Endometrial microvascular endothelial cells (primary cell): ENCODE data around the gene CABP1. TPM values are rescaled to one million over a fixed set of nuclear protein-coding genes. Genes with fewer than 3 reads are reported as not detected.

Source experiments
- in situ Hi-C: cut with HindIII; loops from 2 replicates; pipeline ENCODE4 v1.10.0; 2017; ENCODE audit warnings: low sequenced_read_pairs, low pct_unique_long_range_greater_than_20kb; ENCODE audit errors: inconsistent ontology term
- total RNA-seq: library from RNA; depleted of rRNA; stranded (reverse); fragments of >200 nt; gene quantifications from one replicate; pipeline ENCODE4 v1.2.3, GENCODE V29; 2015; ENCODE audit errors: inconsistent ontology term

Gene CABP1
- total RNA-seq, 1 donor from 2014 or later: not detected

- in situ Hi-C loops: loop anchor here (10.0 kb wide), 1 partner anchor 126 kb away; the partner anchor contains the start of gene POP5
These were observed 70.4 kb downstream of the CABP1 start for GRCh38 chr12:120710805-120711296.

DNA sequence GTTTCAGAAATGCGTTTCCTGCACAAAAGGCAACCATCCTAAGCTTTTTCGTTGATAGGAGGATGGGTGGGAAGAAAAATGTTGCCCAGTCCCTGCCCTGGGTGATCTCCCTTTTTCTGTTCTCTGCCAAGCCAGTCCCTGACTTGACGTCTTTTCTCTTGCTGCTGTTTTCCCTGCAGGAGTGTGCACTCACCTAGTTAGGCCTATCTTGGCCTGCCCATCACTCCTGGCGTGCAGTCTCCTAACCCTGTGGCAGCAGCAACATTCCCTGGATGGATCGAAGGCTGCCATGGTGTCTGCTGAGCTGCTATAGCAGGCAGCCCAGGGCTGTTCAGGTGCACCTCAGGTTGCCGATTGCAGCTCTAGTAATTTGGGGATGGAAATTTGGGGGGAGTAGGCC is 71.0 kb downstream of the CABP1 start:
- in situ Hi-C loops: loop anchor here (10.0 kb wide), 1 partner anchor 127 kb away; the partner anchor contains the start of gene POP5

DNA sequence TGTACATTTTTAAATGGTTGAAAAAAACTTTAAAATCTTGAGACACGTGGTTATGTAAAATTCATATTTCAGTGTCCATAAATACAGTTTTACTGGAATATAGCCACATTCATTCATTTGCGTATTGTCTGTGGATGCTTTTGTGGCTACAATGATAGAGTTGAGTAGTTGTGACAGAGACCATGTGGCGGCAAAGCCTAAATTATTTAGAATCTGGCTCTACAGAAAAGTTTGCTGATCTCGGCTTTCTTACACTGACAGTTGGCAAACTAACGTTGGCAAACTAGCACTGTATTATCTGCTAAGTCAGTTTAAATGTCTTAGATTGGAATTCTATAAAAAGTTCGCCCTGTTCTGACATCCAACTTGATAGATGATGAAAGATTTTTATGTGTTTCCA is 72.2 kb downstream of the CABP1 start:
- in situ Hi-C loops: loop anchor here (10.0 kb wide), 1 partner anchor 128 kb away; the partner anchor contains the start of gene POP5

DNA sequence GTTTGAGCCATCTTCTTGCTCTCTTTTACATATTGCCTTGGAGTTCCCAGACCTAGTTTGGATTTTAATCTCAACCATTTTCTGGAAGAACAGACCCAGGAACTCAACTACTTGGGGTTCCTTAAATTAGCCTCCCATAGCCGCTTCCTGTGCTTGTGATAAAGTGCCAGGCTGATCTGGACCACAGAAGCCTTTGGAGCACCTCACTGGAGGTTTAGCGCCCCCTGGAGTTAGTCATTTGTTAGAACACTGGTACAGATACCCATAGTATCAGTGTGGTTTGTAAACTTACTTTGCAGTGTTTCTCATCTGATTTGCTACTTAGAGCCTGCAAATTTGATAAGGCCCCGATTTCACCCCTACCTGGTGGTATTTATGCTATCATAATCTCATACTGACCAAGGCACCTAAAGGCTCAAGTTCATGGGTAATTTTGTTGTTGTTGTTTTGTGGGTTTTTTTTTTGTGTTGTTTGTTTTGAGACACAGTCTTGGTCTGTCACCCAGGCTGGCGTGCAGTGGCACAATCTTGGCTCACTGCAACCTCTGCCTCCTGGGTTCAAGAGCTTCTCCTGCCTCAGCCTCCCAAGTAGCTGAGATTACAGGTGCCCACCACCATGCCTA is 73.5 kb downstream of the CABP1 start:
- in situ Hi-C loops: loop anchor here (10.0 kb wide), 1 partner anchor 129 kb away; the partner anchor contains the start of gene POP5

Other genes starting within 250 kb of the CABP1 start
- 571 TPM for gene COX6A1, start 202.5 kb upstream of the CABP1 start, total RNA-seq
- gene TRIAP1, start 194.2 kb upstream of the CABP1 start, total RNA-seq: 91.2 TPM
- 23.8 TPM for gene GATC, start 194.2 kb upstream of the CABP1 start, total RNA-seq
- gene SRSF9, start 170.9 kb upstream of the CABP1 start, total RNA-seq: 90.3 TPM
- 504 TPM for gene DYNLL1, start 144.5 kb upstream of the CABP1 start, total RNA-seq
- gene COQ5, start 111.5 kb upstream of the CABP1 start, total RNA-seq: 28.8 TPM
- 119 TPM for gene RNF10, start 106.3 kb upstream of the CABP1 start, total RNA-seq
- 51.4 TPM for gene POP5, start 59.2 kb upstream of the CABP1 start, total RNA-seq
- gene MLEC, start 46.5 kb downstream of the CABP1 start, total RNA-seq: 91.8 TPM
- gene UNC119B, start 69.8 kb downstream of the CABP1 start, total RNA-seq: 25.8 TPM
- 29.7 TPM for gene ACADS, start 85.2 kb downstream of the CABP1 start, total RNA-seq